ENCODE results near the gene EFHD1. TPM values are rescaled to one million over a fixed set of nuclear protein-coding genes. Genes with fewer than 3 reads are reported as not detected.
"Not testable (repeated sequence)": the region's sequence is repeated elsewhere in the genome, so short reads cannot be mapped to it uniquely, and the experiment has no call there.

EFHD1 gene
- total RNA-seq, 2 donors from 2014 or later: 1.1 to 1.8 TPM

GRCh38 chr2:232674491-232674890 lies 41.1 kb downstream of the EFHD1 start:
- peaks cover 2% of the 10 kb centered on the region for H3K36me3 Mint-ChIP-seq (ENCODE audit: low read depth)

GRCh38 chr2:232675381-232675780 lies 42.0 kb downstream of the EFHD1 start:
- DNase-seq (no peak), ATAC-seq (no peak)
- Mint-ChIP-seq H3K4me1 (no peaks in the 10 kb centered on the region), H3K4me3 (no peak overlapping the region), H3K36me3 (ENCODE audit: low read depth) (peaks cover 2% of the 10 kb centered on the region), H3K27ac (peak overlapping the region; percentile 67), H3K27me3 (peaks cover 38% of the 10 kb centered on the region)
- no peaks in the 10 kb centered on the region for H3K9me3 ChIP-seq (ENCODE audit: control insufficient read depth, low read length, poor library complexity, severe bottlenecking)

More at GRCh38 chr2:232674491-232674890, 41.1 kb downstream of the EFHD1 start:
- H3K4me3 Mint-ChIP-seq: no peak overlapping the region
- no peaks in the 10 kb centered on the region for H3K4me1 Mint-ChIP-seq
- ATAC-seq: no peak
- no peak overlapping the region for H3K27ac Mint-ChIP-seq
- DNase-seq: no peak
- H3K27me3 Mint-ChIP-seq: peaks cover 33% of the 10 kb centered on the region
- H3K9me3 ChIP-seq (ENCODE audit: control insufficient read depth, low read length, poor library complexity, severe bottlenecking): no peaks in the 10 kb centered on the region

GRCh38 chr2:232680006-232680405 lies 46.6 kb downstream of the EFHD1 start:
- peaks cover 4% of the 10 kb centered on the region for H3K4me1 Mint-ChIP-seq
- peaks cover 29% of the 10 kb centered on the region for H3K27me3 Mint-ChIP-seq
- ATAC-seq (no peak), DNase-seq (no peak)
- H3K4me3 Mint-ChIP-seq: no peak overlapping the region
- peaks cover 5% of the 10 kb centered on the region for H3K36me3 Mint-ChIP-seq (ENCODE audit: low read depth)
- no peak overlapping the region for H3K27ac Mint-ChIP-seq
- no peaks in the 10 kb centered on the region for H3K9me3 ChIP-seq (ENCODE audit: control insufficient read depth, low read length, poor library complexity, severe bottlenecking)

GRCh38 chr2:232681527-232681926 lies 48.1 kb downstream of the EFHD1 start:
- peaks cover 4% of the 10 kb centered on the region for H3K4me1 Mint-ChIP-seq
- H3K9me3 ChIP-seq (ENCODE audit: control insufficient read depth, low read length, poor library complexity, severe bottlenecking): no peaks in the 10 kb centered on the region
- DNase-seq (no peak), ATAC-seq (no peak)
- H3K4me3 Mint-ChIP-seq: no peak overlapping the region
- H3K27me3 Mint-ChIP-seq: peaks cover 29% of the 10 kb centered on the region
- H3K36me3 Mint-ChIP-seq (ENCODE audit: low read depth): peaks cover 5% of the 10 kb centered on the region
- H3K27ac Mint-ChIP-seq: no peak overlapping the region

GRCh38 chr2:232683368-232683767 lies 50.0 kb downstream of the EFHD1 start:
- H3K27me3 Mint-ChIP-seq: peaks cover 28% of the 10 kb centered on the region
- no peak overlapping the region for H3K27ac Mint-ChIP-seq
- peaks cover 5% of the 10 kb centered on the region for H3K36me3 Mint-ChIP-seq (ENCODE audit: low read depth)
- ATAC-seq: no peak
- no peak for DNase-seq
- no peak overlapping the region for H3K4me3 Mint-ChIP-seq
- no peaks in the 10 kb centered on the region for H3K9me3 ChIP-seq (ENCODE audit: control insufficient read depth, low read length, poor library complexity, severe bottlenecking)
- H3K4me1 Mint-ChIP-seq: peaks cover 4% of the 10 kb centered on the region

- peaks cover 12% of the 10 kb centered on the region for H3K27me3 Mint-ChIP-seq
- not testable (repeated sequence) for H3K27ac Mint-ChIP-seq; DNase-seq; H3K4me3 Mint-ChIP-seq; H3K36me3 Mint-ChIP-seq (ENCODE audit: low read depth); H3K9me3 ChIP-seq (ENCODE audit: control insufficient read depth, low read length, poor library complexity, severe bottlenecking); H3K4me1 Mint-ChIP-seq; ATAC-seq
Measured at GRCh38 chr2:232685391-232685790, 52.0 kb downstream of the EFHD1 start.

- H3K4me1 Mint-ChIP-seq: no peaks in the 10 kb centered on the region
- no peaks in the 10 kb centered on the region for H3K36me3 Mint-ChIP-seq (ENCODE audit: low read depth)
- H3K4me3 Mint-ChIP-seq: no peak overlapping the region
- DNase-seq (no peak), ATAC-seq (no peak)
- no peak overlapping the region for H3K27ac Mint-ChIP-seq
- H3K9me3 ChIP-seq (ENCODE audit: control insufficient read depth, low read length, poor library complexity, severe bottlenecking): no peaks in the 10 kb centered on the region
- H3K27me3 Mint-ChIP-seq: peaks cover under 1% of the 10 kb centered on the region
Measured at GRCh38 chr2:232687382-232688160, 54.2 kb downstream of the EFHD1 start.

GRCh38 chr2:232688201-232688600 lies 54.8 kb downstream of the EFHD1 start:
- no peaks in the 10 kb centered on the region for H3K9me3 ChIP-seq (ENCODE audit: control insufficient read depth, low read length, poor library complexity, severe bottlenecking)
- Mint-ChIP-seq H3K4me1 (no peaks in the 10 kb centered on the region), H3K4me3 (no peak overlapping the region), H3K36me3 (ENCODE audit: low read depth) (no peaks in the 10 kb centered on the region), H3K27me3 (no peaks in the 10 kb centered on the region), H3K27ac (no peak overlapping the region)
- DNase-seq: no peak
- no peak for ATAC-seq

- Mint-ChIP-seq H3K27ac (no peak overlapping the region), H3K4me1 (no peaks in the 10 kb centered on the region)
- no peak for ATAC-seq
Measured at GRCh38 chr2:232689152-232689910, 55.9 kb downstream of the EFHD1 start.

GRCh38 chr2:232691117-232691516 lies 57.7 kb downstream of the EFHD1 start:
- not testable (repeated sequence) for H3K4me1 Mint-ChIP-seq; H3K36me3 Mint-ChIP-seq (ENCODE audit: low read depth); H3K9me3 ChIP-seq (ENCODE audit: control insufficient read depth, low read length, poor library complexity, severe bottlenecking); DNase-seq; H3K27ac Mint-ChIP-seq; H3K27me3 Mint-ChIP-seq; ATAC-seq; H3K4me3 Mint-ChIP-seq

More at GRCh38 chr2:232689152-232689910, 55.9 kb downstream of the EFHD1 start:
- Mint-ChIP-seq H3K36me3 (ENCODE audit: low read depth) (no peaks in the 10 kb centered on the region), H3K27me3 (no peaks in the 10 kb centered on the region), H3K4me3 (no peak overlapping the region)
- H3K9me3 ChIP-seq (ENCODE audit: control insufficient read depth, low read length, poor library complexity, severe bottlenecking): no peaks in the 10 kb centered on the region
- no peak for DNase-seq

- Mint-ChIP-seq H3K27me3 (no peaks in the 10 kb centered on the region), H3K4me3 (no peak overlapping the region), H3K4me1 (peaks cover 4% of the 10 kb centered on the region), H3K27ac (no peak overlapping the region), H3K36me3 (ENCODE audit: low read depth) (no peaks in the 10 kb centered on the region)
- no peaks in the 10 kb centered on the region for H3K9me3 ChIP-seq (ENCODE audit: control insufficient read depth, low read length, poor library complexity, severe bottlenecking)
- DNase-seq (no peak), ATAC-seq (no peak)
Measured at GRCh38 chr2:232693344-232693743, 59.9 kb downstream of the EFHD1 start.

- Mint-ChIP-seq H3K4me1 (peaks cover 23% of the 10 kb centered on the region), H3K36me3 (ENCODE audit: low read depth) (no peaks in the 10 kb centered on the region), H3K4me3 (peak overlapping the region; percentile 92), H3K27me3 (no peaks in the 10 kb centered on the region), H3K27ac (peak overlapping the region; percentile 75)
- no peaks in the 10 kb centered on the region for H3K9me3 ChIP-seq (ENCODE audit: control insufficient read depth, low read length, poor library complexity, severe bottlenecking)
- ATAC-seq (no peak), DNase-seq (no peak)
Measured at GRCh38 chr2:232696609-232697058, 63.2 kb downstream of the EFHD1 start.

GRCh38 chr2:232697059-232697806 lies 63.8 kb downstream of the EFHD1 start, which contains the start of gene GIGYF2:
Gene GIGYF2, plus strand, starts transcription at chr2:232697331. Its CDS starts 37,867 bp downstream, at chr2:232735198.
- Mint-ChIP-seq H3K36me3 (ENCODE audit: low read depth) (no peaks in the 10 kb centered on the region), H3K27me3 (no peaks in the 10 kb centered on the region), H3K27ac (peak within 1 kb of the TSS; percentile 94), H3K4me3 (peak within 1 kb of the TSS; percentile 92), H3K4me1 (peaks cover 23% of the 10 kb centered on the region)
- H3K9me3 ChIP-seq (ENCODE audit: control insufficient read depth, low read length, poor library complexity, severe bottlenecking): no peaks in the 10 kb centered on the region
- peak; percentile 90 for ATAC-seq
- DNase-seq: peak; percentile 73 to 90 (median 90)

All from T-helper 17 cell (primary cell).